Islet of Langerhans (tissue), 1 donor: ENCODE measurements around the gene OR6C2.
"Not testable (repeated sequence)": the region's sequence is repeated elsewhere in the genome, so short reads cannot be mapped to it uniquely, and the experiment has no call there.

Experiments
- FAIRE-seq: peaks from one replicate; lab custom pipeline; 2011; peaks lifted over from hg19 to GRCh38; lab: Jason Lieb, UNC

The OR6C2 gene

GRCh38 chr12:55443776-55444175, at the start of gene OR6C2:
TSS of gene OR6C2 (plus strand) at chr12:55444076. CDS start at chr12:55452214, 8,138 bp downstream.
- no peak for FAIRE-seq

GRCh38 chr12:55396326-55396725, 47.5 kb upstream of the OR6C2 start:
- FAIRE-seq: no peak

GRCh38 chr12:55400229-55400628, 43.6 kb upstream of the OR6C2 start, which contains the start of gene OR6C65:
TSS of gene OR6C65 (plus strand) at chr12:55400529. CDS start at chr12:55400529, 0 bp downstream.
- no peak for FAIRE-seq

DNA sequence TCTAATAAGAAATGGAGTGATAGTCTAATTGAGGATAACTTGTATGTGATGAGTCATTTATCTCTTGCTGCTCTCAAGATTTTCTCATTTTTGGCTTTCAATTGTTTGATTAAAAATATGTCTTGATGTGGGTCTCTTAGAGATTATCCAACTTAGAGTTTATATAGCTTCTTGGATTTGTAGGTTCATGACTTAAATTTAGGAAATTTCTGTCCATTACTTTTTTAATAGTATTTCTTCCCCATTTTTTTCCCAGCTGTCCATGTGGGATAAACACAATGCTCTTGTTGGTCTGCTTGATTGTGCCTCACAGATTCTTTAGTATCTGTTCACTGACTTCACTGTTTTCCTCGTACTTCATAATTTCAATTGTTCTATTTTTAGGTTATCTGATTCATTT, 36.0 kb upstream of the OR6C2 start:
- no peak for FAIRE-seq

GRCh38 chr12:55409133-55409532, 34.7 kb upstream of the OR6C2 start:
- FAIRE-seq: not testable (repeated sequence)

GRCh38 chr12:55412138-55412537, 31.7 kb upstream of the OR6C2 start:
- FAIRE-seq: not testable (repeated sequence)

DNA sequence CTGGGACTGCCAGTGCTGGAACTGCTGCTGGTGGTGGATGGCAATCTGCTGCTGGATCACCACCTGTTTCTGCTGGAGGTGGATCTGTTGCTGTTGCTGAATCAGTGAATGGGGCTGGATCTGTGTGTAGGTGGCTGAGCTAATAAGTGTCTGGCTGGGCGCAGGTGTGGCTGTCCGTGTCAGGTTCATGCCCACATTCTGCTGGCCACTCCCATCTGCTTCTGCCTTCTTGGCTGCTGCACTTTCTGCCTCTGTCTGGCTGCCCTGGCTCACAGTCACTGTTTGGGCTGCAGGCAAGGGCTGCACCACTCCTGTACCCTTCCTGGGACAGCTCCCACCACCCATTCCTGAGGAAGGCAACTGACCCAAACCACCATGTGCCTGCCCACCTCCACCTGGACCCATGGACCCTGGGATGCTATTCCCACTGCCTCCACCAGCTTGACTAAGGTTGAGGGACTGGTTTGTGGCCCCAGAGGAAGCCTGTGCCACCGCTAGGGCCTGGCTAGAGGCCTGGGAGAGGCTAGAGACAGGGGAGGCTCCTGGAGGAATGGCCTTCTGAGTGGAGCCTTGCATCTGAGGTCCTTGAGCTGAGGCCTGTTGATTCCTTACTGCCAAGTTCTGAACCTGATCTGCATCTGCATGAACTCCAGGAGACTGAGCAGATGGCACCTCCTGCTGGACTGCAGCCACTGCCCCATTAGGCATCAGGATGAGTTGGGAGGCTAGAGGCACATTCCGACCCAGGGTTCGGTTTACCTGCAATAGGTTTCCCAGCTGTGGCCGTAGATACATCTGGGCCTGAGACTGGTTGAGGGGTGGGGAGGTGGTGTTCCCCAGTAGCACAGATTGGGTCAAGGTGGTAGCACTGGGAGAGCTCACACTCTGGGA, 30.1 kb upstream of the OR6C2 start:
- FAIRE-seq: not testable (repeated sequence)

DNA sequence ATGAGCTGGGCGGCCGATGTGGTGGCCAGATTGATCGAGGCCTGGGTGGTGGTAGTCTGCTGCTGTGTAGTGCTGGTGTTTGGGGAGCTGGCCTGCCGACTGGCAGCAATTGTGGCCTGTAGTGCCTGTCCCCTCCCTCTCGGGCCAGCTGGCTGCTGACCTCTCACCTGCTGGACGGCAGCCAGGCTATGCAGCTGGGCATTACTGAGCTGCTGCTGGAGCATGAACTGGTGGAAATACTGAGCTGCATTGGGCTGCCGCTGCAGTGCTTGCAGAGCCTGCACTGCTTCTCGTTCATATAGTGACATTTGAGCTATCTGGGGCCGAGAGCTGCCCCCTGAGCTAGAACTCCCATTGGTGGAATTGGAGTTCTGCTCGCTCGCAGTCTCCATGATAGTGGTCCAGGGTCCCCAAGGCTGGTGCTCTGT, 29.5 kb upstream of the OR6C2 start:
- FAIRE-seq: not testable (repeated sequence)

- not testable (repeated sequence) for FAIRE-seq
Measured at GRCh38 chr12:55414889-55415288, 29.0 kb upstream of the OR6C2 start.

GRCh38 chr12:55416961-55417360, 26.9 kb upstream of the OR6C2 start:
- no peak for FAIRE-seq

DNA sequence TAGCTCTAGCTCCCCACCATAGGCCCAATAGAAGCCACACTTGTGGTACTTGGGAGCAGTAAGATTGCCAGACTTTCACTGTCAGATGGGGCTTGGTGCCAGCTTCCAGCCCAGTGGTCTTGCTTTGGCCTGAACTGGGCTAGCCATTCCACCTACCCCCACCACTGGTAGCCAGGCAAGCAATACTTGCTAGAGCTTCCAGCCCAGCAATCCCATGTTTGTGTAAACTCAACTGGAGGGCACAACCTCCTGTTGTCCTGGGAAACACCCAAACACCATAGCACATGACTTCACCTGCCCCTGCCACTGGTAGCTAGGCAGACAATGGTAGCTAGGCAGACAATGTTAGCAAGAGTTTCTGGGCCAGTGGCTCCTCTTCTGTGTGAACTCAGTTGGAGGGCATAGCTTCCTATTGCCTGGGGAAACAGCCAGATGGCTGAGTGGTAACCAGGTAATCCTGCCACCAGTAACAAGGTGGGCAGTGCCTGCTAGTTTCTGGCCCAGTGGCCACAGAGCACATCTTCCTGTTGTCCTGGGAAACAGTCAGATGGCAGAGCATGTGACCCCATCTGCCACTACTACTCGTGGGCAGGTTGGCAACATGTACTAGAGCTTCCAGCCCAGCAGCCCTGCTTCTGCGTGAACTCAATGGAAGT, 23.4 kb upstream of the OR6C2 start:
- FAIRE-seq: no peak

DNA sequence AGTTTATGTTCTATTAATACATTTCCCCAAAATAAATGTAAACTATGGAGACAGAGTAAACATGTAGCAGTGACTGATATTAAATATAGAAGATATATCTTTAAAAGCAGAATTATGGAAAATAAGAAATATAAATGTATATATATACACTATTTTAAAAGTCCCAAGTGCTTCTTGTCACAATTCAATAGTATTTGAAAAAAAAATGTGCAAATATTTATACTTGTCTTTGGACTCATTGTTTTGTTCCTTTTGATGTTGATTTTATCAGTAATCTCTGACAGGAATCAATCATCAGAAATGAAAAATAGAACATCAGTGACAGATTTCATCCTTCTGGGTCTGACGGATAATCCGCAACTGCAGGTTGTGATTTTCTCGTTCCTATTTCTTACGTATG, 17.9 kb upstream of the OR6C2 start, which contains the start of gene OR6C76:
TSS of gene OR6C76 (plus strand) at position 301 of the 400 bp plus-strand sequence. CDS start at position 301, 0 bp downstream.
- no peak for FAIRE-seq

GRCh38 chr12:55428331-55429243, 15.3 kb upstream of the OR6C2 start:
- no peak for FAIRE-seq

DNA sequence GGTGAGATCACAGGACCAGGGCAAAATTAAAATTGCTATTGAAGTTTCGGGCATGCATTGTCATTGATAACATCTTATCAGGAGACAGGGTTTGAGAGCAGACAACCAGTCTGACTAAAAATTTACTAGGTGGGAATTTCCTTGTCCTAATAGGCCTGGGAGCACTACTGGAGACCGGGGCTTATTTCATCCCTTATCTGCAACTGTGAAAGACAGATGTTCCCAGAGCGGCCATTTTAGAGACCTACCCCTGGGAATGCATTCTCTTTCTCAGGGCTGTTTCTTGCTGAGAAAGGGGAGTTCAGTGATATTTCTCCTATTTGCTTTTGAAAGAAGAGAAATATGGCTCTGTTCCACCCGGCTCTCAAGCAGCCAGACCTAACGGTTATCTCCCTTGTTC, 2.6 kb upstream of the OR6C2 start:
- not testable (repeated sequence) for FAIRE-seq

GRCh38 chr12:55445357-55445756, 1.5 kb downstream of the OR6C2 start:
- FAIRE-seq: no peak

GRCh38 chr12:55446326-55446725, 2.5 kb downstream of the OR6C2 start:
- FAIRE-seq: no peak

DNA sequence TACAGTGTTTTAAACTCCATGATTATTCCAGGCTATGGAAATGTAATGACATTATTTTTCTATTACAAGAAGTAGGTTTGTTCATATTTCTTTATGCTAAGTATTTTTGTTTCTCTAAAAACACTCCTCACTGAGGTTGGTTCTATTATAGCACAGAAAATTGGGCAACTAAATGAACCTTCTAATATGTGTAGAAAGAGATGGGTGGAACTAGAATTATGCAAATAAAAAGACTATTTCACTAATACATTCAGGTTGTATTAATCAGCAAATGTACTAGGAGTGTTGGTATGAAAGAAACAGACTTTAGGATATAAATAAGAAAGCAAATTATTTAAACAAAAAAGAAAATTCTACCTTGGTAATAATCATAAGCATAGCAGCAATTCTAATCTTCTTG, 4.9 kb downstream of the OR6C2 start:
- FAIRE-seq: no peak

DNA sequence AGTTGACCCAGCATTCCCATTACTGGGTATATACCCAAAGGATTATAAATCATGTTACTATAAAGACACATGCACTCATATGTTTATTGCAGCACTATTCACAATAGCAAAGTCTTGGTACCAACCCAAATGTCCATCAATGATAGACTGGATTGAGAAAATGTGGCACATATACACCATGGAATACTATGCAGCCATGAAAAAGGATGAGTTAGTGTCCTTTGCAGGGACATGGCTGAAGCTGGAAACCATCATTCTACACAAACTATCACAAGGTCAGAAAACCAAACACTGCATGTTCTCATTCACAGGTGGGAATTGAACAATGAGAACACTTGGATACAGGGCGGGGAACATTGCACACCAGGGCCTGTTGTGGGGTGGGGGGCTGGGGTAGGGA, 21.1 kb downstream of the OR6C2 start:
- FAIRE-seq: not testable (repeated sequence)

- no peak for FAIRE-seq
Measured at GRCh38 chr12:55467836-55468235, 24.0 kb downstream of the OR6C2 start.

GRCh38 chr12:55469291-55469690, 25.4 kb downstream of the OR6C2 start:
- FAIRE-seq: no peak

GRCh38 chr12:55470088-55470829, 26.4 kb downstream of the OR6C2 start, which contains the start of gene OR6C70:
TSS of gene OR6C70 (minus strand) at chr12:55470138. CDS start at chr12:55470138, 0 bp downstream.
- no peak for FAIRE-seq
